ENCODE data around the gene NOPCHAP1.

The NOPCHAP1 gene

DNA sequence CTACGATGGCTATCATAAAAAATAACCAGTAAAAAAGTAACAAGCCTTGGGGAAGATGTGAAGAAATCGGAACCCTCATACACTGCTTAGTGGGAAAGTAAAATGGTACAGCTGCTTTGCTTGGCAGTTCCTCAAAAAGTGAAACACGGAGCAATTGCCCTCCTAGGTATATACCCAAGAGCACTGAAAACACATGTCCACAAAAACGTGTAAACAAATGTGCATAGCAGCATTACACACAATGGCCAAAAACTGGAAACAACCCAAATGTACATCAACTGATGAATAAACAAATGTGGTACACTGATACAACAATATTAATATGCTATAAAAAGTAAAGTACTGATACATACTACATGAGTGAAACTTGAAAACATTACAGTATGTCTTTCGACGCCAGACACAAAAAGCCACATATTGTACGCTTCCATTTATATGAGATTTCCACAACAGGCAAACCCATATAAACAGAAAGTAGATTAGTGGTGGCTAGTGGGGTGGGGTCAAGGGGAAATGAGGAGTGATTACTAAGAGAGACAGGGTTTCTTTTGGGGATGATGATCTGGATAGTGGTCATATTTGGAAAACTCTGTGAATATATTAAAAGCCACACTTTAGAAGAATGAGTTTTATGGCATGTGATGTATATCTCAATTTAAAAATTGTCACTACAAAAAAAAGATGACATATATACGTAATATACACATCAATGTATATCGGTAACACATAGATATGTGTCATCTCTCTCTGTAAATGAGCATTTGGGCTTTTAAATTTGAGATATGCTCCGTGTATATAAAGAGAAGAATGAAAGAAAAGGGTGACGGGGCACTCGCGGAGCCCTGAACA, 29.0 kb upstream of the NOPCHAP1 start:
- H3K9me3 ChIP-seq (ENCODE audit: low read length): no peaks in the 10 kb centered on the region
- peaks cover 10% of the 10 kb centered on the region for H3K4me1 ChIP-seq (ENCODE audit: insufficient read depth, low read length)
- peak overlapping the region; percentile 85 for H2AFZ ChIP-seq (ENCODE audit: low read depth, low read length)
- H3K36me3 ChIP-seq (ENCODE audit: insufficient read depth, low read length): no peaks in the 10 kb centered on the region
- H3K27me3 ChIP-seq (ENCODE audit: insufficient read depth, low read length): peaks cover 50% of the 10 kb centered on the region
- H3K4me3 ChIP-seq (ENCODE audit: low read length): peak overlapping the region; percentile 80

GRCh38 chr12:104957719-104958000, 28.5 kb upstream of the NOPCHAP1 start:
- Histone ChIP-seq H3K4me3 (ENCODE audit: low read length) (peak overlapping the region; percentile 80), H3K4me1 (ENCODE audit: insufficient read depth, low read length) (peaks cover 10% of the 10 kb centered on the region), H3K27me3 (ENCODE audit: insufficient read depth, low read length) (peaks cover 48% of the 10 kb centered on the region), H3K36me3 (ENCODE audit: insufficient read depth, low read length) (no peaks in the 10 kb centered on the region), H2AFZ (ENCODE audit: low read depth, low read length) (peak overlapping the region; percentile 85), H3K9me3 (ENCODE audit: low read length) (no peaks in the 10 kb centered on the region)

DNA sequence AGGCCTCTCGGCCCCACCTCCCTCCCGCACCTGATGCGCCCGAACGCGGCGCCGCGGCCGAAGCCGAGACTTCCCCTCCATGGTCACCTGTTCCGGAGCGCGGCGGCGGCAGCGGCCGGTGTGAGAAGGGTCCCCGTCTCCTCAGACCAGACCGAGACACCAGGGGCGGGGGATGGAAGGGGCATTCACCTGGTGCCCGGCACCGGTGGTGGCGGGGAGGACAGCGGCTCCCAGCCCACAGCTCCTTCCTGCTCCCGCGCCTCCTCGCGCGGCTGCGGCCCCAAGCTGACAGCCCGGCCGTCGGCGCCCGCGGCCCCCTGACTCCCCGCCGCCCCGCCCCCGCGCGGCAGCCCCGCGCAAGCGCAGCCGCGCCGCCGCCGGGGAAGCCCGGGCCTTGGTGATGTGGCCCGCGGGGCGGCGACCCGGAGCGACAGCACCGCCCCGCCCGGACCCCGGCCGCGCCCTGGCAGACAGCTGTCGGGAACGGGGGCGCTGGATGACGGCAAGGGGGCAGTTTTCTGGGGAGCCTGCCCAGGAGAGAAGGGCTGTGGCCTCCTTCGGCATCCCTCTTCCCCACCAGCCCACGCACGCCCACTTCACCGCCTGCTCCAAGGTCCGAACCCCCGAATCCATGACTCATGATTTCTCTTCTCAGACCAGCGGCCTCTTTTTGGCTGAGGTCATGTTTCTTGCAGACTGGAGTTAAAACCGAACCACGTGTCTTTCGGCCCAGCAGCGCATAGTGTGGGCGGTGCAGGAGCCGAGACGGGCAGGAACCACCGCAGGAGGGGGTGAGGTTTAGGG, 27.9 kb upstream of the NOPCHAP1 start, which contains the start of gene SLC41A2:
Gene SLC41A2, minus strand, starts transcription at position 290 of the 804 bp plus-strand sequence. CDS start 29,763 bp downstream, outside the sequence.
- H3K36me3 ChIP-seq (ENCODE audit: insufficient read depth, low read length): no peaks in the 10 kb centered on the region
- H3K4me1 ChIP-seq (ENCODE audit: insufficient read depth, low read length): peaks cover 10% of the 10 kb centered on the region
- peak within 1 kb of the TSS; percentile 85 for H2AFZ ChIP-seq (ENCODE audit: low read depth, low read length)
- peaks cover 44% of the 10 kb centered on the region for H3K27me3 ChIP-seq (ENCODE audit: insufficient read depth, low read length)
- no peaks in the 10 kb centered on the region for H3K9me3 ChIP-seq (ENCODE audit: low read length)
- peak within 1 kb of the TSS; percentile 80 for H3K4me3 ChIP-seq (ENCODE audit: low read length)

DNA sequence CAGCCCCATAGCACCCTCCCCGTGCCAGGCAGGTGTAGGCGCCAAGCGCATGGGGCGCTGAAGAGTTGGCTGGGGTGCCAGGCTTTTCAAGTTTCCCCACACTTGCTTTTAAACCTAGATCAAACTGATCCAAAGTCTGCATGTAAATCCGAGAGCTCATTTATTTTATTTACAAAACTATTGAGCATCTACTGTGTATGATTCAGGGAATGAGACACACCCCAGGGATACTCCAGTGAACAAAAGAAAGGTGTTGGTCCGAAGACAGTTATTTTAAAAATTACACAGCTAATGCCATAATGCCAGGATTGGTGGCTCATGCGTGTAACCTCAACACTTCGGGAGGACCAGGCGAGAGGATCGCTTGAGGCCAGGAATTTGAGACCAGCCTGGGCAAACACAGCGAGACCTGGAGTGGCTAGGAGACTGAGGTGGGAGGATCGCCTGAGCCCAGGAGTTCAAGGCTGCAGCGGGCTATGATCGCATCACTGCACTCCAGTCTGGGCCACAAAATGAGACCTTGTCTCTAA, 27.2 kb upstream of the NOPCHAP1 start:
- H3K36me3 ChIP-seq (ENCODE audit: insufficient read depth, low read length): no peaks in the 10 kb centered on the region
- H3K4me3 ChIP-seq (ENCODE audit: low read length): peak overlapping the region; percentile 80
- peaks cover 41% of the 10 kb centered on the region for H3K27me3 ChIP-seq (ENCODE audit: insufficient read depth, low read length)
- H2AFZ ChIP-seq (ENCODE audit: low read depth, low read length): peak overlapping the region; percentile 85
- peaks cover 13% of the 10 kb centered on the region for H3K4me1 ChIP-seq (ENCODE audit: insufficient read depth, low read length)
- no peaks in the 10 kb centered on the region for H3K9me3 ChIP-seq (ENCODE audit: low read length)

GRCh38 chr12:104959335-104959841, 26.7 kb upstream of the NOPCHAP1 start:
- H3K4me3 ChIP-seq (ENCODE audit: low read length): no peak overlapping the region
- H2AFZ ChIP-seq (ENCODE audit: low read depth, low read length): no peak overlapping the region
- peaks cover 19% of the 10 kb centered on the region for H3K4me1 ChIP-seq (ENCODE audit: insufficient read depth, low read length)
- no peaks in the 10 kb centered on the region for H3K9me3 ChIP-seq (ENCODE audit: low read length)
- H3K27me3 ChIP-seq (ENCODE audit: insufficient read depth, low read length): peaks cover 36% of the 10 kb centered on the region
- H3K36me3 ChIP-seq (ENCODE audit: insufficient read depth, low read length): no peaks in the 10 kb centered on the region

DNA sequence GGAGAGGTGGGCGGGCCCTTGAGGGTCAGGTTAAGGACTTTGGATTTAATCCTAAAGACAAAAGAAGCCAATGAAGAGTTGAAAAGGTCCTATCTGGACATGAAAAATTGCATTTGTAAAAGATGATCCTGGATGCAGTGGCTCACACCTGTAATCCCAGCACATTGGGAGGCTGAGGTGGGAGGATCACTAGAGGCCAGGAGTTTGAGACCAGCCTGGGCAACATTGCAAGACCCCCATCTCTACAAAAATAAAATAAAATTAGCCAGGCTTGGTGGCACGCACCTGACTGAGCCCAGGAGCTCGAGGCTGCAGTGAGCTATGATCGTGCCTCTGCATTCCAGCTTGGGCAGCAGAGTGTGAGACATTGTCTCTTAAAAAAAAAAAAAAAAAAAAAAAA, 25.7 kb upstream of the NOPCHAP1 start:
- no peaks in the 10 kb centered on the region for H3K9me3 ChIP-seq (ENCODE audit: low read length)
- no peak overlapping the region for H3K4me3 ChIP-seq (ENCODE audit: low read length)

GRCh38 chr12:104963757-104964156, 22.4 kb upstream of the NOPCHAP1 start:
- Histone ChIP-seq H3K36me3 (ENCODE audit: insufficient read depth, low read length) (no peaks in the 10 kb centered on the region), H2AFZ (ENCODE audit: low read depth, low read length) (no peak overlapping the region), H3K9me3 (ENCODE audit: low read length) (peaks cover 1% of the 10 kb centered on the region), H3K27me3 (ENCODE audit: insufficient read depth, low read length) (peaks cover 7% of the 10 kb centered on the region), H3K4me1 (ENCODE audit: insufficient read depth, low read length) (peaks cover 14% of the 10 kb centered on the region), H3K4me3 (ENCODE audit: low read length) (no peak overlapping the region)

More for the DNA sequence above, 25.7 kb upstream of the NOPCHAP1 start:
- Histone ChIP-seq H3K27me3 (ENCODE audit: insufficient read depth, low read length) (peaks cover 28% of the 10 kb centered on the region), H3K36me3 (ENCODE audit: insufficient read depth, low read length) (no peaks in the 10 kb centered on the region), H2AFZ (ENCODE audit: low read depth, low read length) (no peak overlapping the region), H3K4me1 (ENCODE audit: insufficient read depth, low read length) (peaks cover 24% of the 10 kb centered on the region)

DNA sequence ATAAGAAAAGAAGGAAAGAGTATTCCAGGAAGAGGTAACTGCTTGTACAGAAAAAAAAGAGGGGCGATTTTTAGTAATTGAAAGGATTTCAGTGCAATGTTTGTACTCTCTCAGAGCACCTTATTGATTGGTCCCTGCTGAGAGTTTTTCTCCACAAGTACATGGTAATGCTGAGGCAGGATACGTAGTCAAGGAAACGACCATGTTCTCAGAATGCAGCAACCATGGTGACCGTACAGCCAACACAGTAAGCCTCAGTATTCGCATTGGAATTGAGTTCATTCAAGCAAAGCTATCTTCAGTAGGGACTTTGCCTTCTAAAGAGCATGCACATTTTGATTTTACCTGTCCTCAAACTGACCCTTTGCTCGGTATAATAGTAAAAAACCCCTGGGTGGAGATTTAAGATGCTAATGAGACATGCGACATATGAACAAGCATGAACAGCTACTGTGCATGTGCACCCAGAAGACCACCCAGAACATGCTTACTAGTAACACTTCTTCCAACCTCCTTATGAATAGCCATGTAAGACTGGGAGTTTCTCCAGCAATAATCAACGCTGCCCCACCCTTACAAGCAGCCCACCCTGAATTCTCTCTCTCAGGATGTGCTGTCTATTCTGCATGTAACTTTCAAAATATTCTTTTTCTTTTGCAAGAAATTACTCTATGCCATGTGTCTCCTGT, 21.8 kb upstream of the NOPCHAP1 start:
- H3K4me1 ChIP-seq (ENCODE audit: insufficient read depth, low read length): peaks cover 14% of the 10 kb centered on the region
- H3K9me3 ChIP-seq (ENCODE audit: low read length): peaks cover 1% of the 10 kb centered on the region
- H3K4me3 ChIP-seq (ENCODE audit: low read length): no peak overlapping the region

GRCh38 chr12:104964856-104965205, 21.3 kb upstream of the NOPCHAP1 start:
- Histone ChIP-seq H3K4me1 (ENCODE audit: insufficient read depth, low read length) (peaks cover 14% of the 10 kb centered on the region), H2AFZ (ENCODE audit: low read depth, low read length) (no peak overlapping the region), H3K4me3 (ENCODE audit: low read length) (no peak overlapping the region), H3K9me3 (ENCODE audit: low read length) (peaks cover 1% of the 10 kb centered on the region), H3K36me3 (ENCODE audit: insufficient read depth, low read length) (no peaks in the 10 kb centered on the region), H3K27me3 (ENCODE audit: insufficient read depth, low read length) (no peaks in the 10 kb centered on the region)

More for the DNA sequence above, 21.8 kb upstream of the NOPCHAP1 start:
- Histone ChIP-seq H3K27me3 (ENCODE audit: insufficient read depth, low read length) (peaks cover 2% of the 10 kb centered on the region), H3K36me3 (ENCODE audit: insufficient read depth, low read length) (no peaks in the 10 kb centered on the region), H2AFZ (ENCODE audit: low read depth, low read length) (no peak overlapping the region)

GRCh38 chr12:104966677-104967076, 19.4 kb upstream of the NOPCHAP1 start:
- H3K4me3 ChIP-seq (ENCODE audit: low read length): no peak overlapping the region
- peaks cover 1% of the 10 kb centered on the region for H3K9me3 ChIP-seq (ENCODE audit: low read length)
- no peaks in the 10 kb centered on the region for H3K36me3 ChIP-seq (ENCODE audit: insufficient read depth, low read length)
- no peaks in the 10 kb centered on the region for H3K27me3 ChIP-seq (ENCODE audit: insufficient read depth, low read length)
- H2AFZ ChIP-seq (ENCODE audit: low read depth, low read length): no peak overlapping the region
- H3K4me1 ChIP-seq (ENCODE audit: insufficient read depth, low read length): peaks cover 14% of the 10 kb centered on the region

DNA sequence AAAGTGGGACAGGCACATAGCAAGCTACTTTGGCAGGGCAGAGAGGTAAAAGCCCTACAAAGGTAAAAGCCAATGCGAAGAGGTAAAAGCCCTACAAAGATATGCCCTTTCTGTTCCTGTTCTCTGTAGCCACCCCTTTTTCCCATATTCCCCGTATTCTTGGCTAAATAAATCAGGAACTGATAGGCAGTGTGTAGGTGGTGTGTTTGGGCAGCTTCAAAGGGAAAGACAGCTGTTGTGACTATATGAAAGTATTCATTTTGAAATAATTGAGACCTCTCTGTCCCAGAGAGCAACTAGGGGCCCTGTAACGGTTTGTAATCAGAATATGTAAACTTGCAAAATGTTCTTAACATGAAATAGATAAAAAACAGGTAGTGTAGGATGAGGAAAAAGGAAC, 16.8 kb upstream of the NOPCHAP1 start:
- H3K36me3 ChIP-seq (ENCODE audit: insufficient read depth, low read length): no peaks in the 10 kb centered on the region
- H2AFZ ChIP-seq (ENCODE audit: low read depth, low read length): no peak overlapping the region
- no peak overlapping the region for H3K4me3 ChIP-seq (ENCODE audit: low read length)
- H3K27me3 ChIP-seq (ENCODE audit: insufficient read depth, low read length): no peaks in the 10 kb centered on the region
- H3K9me3 ChIP-seq (ENCODE audit: low read length): peaks cover 1% of the 10 kb centered on the region
- peaks cover 6% of the 10 kb centered on the region for H3K4me1 ChIP-seq (ENCODE audit: insufficient read depth, low read length)

DNA sequence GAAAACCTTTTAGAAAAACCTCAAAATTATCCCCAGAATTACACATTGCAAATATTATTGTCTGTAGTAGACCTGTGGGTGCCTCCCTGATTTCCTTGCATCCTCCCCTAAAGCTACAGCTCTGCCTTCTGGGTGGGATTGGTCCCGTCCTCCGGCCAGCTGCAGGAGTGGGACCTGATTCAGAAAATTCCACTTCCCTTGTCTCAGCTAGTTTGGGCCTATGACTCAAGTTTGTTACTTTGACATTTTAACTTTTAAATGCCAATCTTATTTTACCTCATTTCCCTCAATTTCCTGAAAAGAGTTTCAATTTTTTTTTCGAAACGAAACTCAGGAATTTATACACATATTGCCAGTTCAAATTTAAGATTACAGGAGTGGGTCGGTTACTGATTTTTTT, 14.8 kb upstream of the NOPCHAP1 start:
- Histone ChIP-seq H3K36me3 (ENCODE audit: insufficient read depth, low read length) (no peaks in the 10 kb centered on the region), H2AFZ (ENCODE audit: low read depth, low read length) (no peak overlapping the region), H3K27me3 (ENCODE audit: insufficient read depth, low read length) (no peaks in the 10 kb centered on the region), H3K4me1 (ENCODE audit: insufficient read depth, low read length) (peaks cover 4% of the 10 kb centered on the region), H3K9me3 (ENCODE audit: low read length) (peaks cover 1% of the 10 kb centered on the region), H3K4me3 (ENCODE audit: low read length) (no peak overlapping the region)
